ENCODE measurements around the gene HENMT1.
A peak's percentile ranks its signal among the peaks of the same experiment; 100 is the strongest.
"Not testable (repeated sequence)": the region's sequence is repeated elsewhere in the genome, so short reads cannot be mapped to it uniquely, and the experiment has no call there.

HENMT1 gene

DNA sequence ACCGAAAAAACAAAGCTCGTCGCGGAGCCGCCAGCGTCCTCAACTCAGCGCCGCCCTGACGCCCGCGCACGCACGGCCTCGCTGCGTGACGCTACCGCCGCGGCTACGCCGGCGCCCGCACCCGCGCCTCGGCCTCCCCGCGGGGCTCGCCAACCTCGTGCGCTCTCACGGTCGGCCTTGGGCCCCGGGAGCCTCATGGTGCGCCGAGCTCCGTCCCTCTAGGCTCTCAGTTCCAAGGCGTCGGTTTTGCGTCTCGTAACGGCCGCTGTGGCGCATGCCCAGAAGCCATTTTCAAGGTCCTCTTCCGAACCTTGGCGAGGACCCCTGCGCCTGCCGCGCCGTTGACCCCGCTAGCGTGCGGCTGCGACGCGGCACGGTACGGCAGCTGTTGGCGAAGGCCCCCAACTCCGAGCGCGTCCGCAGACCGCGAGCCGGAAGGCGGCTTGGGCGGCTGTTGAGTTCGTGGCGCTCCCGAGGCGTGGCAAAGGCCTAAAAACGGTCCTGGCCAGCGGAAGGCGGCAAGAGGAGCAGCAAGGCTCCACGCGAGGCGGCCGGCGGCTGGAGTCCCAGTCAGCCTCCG is at the start of gene HENMT1:
Gene HENMT1, minus strand, starts transcription at position 64 of the 580 bp plus-strand sequence. CDS start 1,209 bp downstream, outside the sequence.
- DNase-seq = no peak

DNA sequence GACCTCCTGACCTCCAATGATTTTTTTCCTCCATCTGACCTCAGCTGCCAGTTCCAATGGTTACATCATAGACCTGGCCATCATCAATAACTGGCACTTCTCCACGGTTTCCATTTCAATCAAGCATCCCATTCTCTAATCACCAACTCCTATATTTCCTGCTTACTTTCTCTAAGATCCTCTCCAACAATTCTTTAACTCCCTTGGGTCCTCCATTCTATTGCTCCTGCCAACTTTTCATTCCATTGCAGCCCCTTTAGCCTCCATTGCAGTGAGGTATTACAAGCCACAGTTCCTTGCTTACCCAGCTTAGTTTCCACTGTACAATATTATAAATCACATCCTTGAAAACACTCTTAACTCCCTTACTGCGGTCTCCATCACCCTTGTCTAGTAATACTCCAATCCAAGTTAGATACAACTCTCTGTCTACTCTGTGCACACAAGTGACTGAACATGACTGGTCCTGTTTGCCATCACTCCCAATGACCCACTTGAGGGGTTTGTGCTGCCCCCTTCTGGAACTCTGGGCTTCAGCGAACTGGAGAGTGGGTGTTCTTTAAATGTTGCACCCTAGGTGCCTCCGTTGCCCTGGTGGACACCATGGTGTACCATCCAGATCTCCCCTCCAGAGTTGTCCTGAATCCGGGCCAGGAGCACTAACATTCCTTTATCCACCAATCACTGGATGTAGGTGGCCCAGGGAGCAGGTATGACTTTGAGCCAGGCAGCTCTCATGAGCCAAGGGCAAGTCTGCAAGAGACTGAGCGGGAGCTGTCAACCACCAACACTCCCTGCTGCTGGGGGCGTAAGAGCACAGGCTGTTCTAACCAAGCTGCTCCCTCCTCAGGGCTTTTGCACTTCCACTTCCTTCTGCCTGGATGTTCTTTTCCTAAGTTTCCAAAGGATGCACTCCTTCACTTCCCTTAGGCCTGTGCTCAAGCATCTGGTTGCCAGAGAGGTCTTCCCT is 48.1 kb upstream of the HENMT1 start:
- DNase-seq = no peak

DNA sequence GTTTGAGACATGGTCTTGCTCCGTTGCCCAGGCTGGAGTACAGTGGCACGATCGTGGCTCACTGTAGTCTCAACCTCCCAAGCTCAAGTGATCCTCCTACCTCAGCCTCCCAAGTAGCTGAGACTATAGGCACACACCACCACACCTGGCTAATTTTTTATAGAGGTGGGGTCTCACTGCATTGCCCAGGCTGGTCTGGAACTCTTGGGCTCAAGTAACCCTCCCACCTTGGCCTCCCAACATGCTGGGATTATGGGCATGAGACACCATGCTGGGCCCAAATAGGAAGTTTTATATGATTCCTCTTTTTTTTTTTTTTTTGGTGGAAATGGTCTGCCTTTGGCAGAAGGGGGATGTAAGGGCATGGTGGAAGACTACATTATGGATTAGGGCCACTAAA is 45.8 kb upstream of the HENMT1 start:
- DNase-seq = no peak

DNA sequence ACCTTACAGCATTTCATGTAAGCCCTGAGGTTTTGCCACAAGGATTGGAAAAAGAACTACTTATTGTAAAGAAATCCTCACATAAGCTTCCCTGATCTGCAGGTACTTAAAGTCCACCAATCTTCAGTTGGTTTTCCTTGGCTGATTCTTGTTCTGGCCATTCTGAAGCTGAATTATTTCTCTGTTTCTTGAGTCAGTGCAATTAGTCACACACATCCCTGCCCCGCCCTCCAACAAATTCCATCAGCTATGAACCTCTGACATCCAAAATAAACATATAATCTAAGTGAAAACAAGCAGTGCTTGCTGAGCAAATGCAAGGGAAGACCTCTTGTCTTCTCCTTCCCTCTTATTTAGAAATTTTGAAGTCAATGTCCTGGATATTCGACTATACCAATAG is 43.6 kb upstream of the HENMT1 start:
- DNase-seq = no peak

DNA sequence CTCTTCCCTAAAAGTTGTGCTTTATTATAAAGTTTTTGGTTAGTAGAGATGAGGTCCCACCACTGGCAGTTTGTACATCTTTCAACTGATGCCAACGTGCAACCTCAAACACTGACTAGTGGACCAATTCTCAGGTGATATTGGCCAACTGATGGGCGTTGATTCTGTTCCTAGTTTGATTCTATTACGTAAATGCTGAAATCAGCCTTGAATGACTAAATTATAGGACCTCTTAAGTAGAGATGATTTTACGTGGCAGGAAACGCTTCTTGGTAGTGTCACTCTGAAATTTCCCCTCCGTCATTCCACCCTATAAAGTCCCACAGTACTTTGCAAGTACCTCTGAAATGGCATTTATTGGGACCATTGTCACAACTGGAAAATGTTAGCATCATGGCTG is 43.0 kb upstream of the HENMT1 start:
- DNase-seq = no peak

DNA sequence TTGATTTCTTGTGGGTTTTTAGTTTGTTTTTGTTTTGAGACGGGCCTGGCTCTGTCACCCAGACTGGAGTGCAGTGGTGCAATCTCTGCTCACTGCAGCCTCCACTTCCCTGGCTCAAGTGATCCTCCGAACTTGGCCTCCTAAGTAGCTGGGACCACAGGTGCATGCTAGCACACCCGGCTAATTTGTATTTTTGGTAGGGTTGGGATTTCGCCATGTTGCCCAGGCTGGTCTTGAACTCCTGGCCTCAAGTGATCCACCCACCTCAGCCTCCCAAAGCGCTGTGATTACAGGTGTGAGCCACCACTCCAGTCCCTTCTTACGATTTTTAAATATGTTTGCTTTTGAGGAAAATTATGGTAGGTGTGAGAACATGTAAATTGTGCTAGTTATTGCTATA is 41.2 kb upstream of the HENMT1 start:
- not testable (repeated sequence) for DNase-seq

DNA sequence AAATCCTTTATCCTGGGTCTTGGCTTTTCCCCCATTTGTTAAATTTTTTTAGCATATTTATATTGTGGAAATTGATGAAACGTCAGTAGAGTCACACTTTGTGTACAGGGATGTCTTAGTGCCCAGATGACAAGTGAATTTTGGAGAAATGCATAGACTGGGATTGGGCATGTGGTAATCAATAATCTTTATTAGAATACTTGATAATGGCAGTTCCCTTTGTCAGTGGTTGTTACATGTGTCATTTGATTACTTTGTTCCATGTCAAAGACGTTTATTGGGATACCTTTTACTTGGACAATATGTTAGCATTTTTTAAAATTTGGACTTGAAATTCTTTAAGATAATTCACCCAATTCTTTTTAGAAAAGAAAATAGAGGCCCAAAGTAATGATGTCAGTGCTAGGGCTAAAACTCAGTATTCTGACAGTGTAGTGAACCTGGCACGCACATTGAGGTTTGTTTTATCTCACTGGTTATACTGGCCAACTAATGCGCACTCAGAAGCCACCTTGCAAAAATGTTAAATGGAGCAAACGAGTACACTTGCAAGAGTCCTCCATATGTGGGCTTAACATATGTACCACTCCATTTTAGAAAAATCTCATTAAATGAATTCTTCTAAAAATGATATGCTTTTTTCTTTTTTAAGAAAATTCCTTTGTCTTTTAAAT is 40.4 kb upstream of the HENMT1 start:
- no peak for DNase-seq

DNA sequence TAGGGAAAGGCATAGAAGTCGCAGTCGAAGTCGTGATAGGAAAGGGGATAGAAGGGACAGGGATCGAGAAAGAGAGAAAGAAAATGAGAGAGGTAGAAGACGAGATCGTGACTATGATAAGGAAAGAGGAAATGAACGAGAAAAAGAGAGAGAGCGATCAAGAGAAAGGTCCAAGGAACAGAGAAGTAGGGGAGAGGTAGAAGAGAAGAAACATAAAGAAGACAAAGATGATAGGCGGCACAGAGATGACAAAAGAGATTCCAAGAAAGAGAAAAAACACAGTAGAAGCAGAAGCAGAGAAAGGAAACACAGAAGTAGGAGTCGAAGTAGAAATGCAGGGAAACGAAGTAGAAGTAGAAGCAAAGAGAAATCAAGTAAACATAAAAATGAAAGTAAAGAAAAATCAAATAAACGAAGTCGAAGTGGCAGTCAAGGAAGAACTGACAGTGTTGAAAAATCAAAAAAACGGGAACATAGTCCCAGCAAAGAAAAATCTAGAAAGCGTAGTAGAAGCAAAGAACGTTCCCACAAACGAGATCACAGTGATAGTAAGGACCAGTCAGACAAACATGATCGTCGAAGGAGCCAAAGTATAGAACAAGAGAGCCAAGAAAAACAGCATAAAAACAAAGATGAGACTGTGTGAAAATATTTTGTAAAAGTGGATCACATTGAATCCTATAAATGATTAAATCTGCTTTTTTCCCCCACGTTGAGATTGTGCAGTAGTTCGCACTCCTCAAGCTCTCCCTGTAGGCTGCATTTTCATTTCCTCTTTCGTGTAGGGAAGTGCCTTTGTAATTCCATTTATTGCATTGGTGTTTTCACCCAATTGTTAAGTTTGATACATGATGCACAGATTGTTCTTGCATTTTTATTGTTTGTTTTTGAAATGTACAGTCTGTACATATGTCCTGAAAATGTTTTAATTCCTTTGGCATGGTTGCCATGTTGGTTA is 38.8 kb upstream of the HENMT1 start:
- no peak for DNase-seq

DNA sequence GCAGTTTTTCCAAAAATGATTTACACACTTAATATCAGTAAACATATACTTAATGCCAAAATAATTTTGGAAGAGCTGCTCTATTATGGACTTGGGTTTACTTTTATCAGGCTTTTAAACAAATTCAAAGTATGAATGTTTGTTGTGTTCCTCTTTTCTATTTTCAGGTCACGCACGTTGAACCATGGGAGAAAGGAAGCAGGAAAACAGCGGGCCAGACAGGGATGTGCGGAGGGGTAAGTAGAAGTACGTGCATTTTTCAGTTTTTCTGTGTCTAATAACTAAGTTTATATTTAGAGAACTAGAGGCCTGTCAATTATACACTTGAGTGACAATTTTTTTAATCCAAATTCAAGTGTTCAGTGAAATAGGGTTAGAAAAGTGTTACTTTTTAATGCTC is 34.6 kb upstream of the HENMT1 start:
- no peak for DNase-seq

DNA sequence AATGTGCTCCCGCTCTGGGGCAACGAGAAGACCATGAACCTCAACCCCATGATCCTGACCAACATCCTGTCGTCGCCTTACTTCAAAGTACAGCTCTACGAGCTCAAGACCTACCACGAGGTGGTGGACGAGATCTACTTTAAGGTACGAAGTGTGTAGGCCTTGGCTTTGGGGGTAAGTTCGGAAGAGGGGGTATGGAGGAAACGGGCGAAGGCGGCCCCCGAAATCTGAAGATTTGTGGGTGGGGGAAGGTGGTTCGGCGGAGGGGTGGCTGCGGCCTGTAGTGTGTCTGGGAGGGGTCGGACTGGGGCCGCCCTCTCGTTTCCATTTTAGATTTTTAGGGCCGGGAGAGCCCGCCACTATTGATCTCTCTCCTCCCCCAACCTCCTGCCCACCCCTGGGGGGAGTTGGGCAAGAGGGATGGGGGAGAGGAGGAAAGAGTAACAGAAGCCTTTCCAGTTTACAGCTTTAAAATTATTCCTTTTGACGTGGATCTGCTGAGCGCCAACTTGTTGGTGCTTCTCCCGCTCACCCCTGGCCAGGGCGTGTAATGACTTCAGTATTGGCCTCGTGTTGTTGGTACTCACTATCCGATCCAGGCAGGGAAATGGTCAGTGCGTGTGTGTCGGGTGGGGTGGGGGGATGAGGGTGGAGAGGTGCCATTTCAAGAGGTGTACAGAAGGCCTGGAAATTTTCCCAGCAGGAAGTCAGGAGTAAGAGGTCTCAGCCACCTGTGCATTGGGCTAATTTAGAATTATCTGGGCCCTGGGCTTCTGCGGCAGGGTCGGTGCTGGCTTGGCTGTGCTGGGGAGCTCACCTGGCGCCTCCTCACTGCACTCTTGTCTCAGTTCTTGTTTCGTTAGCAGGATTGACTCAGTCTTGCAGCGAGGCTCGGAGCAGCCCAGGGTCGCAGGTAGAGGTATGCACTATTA is 32.1 kb upstream of the HENMT1 start:
- no peak for DNase-seq

DNA sequence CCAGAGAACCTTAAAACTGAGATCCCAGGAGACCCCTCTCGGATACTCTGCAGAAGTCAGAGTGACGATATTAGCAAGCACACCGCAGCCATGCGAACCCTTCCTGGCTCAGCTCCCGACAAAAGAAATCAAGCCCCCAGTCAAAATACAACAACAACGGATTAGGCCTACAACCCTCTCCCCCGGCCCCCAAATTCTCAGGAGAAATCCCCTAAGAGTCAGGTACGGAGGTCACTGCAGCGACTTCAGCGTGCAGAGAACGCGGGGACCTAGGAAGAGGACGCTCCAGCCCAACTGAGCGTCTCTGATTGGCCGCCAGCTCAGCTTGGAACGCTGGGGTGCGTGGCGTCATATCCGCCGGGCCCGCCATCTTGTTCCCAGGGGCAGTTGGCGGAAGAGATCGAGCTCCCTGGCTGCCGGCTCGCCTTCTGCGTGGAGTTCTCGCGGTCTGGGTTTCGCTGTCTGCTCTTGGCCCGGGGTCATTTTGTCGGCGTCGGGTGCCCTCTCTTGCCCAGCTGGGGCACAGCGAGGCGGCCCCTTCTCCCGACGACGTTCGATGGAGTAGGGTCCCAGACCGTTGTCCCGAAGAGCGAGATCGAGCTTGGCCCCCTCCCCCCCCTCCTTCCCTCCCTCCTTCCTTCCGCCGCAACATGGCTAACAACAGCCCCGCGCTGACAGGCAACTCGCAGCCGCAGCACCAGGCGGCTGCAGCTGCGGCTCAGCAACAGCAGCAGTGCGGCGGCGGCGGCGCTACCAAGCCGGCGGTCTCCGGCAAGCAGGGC is 31.2 kb upstream of the HENMT1 start, which contains the start of gene PRPF38B:
Gene PRPF38B, plus strand, starts transcription at position 369 of the 782 bp plus-strand sequence. Its CDS starts 282 bp downstream, at position 651.
- DNase-seq = peak; percentile 74

DNA sequence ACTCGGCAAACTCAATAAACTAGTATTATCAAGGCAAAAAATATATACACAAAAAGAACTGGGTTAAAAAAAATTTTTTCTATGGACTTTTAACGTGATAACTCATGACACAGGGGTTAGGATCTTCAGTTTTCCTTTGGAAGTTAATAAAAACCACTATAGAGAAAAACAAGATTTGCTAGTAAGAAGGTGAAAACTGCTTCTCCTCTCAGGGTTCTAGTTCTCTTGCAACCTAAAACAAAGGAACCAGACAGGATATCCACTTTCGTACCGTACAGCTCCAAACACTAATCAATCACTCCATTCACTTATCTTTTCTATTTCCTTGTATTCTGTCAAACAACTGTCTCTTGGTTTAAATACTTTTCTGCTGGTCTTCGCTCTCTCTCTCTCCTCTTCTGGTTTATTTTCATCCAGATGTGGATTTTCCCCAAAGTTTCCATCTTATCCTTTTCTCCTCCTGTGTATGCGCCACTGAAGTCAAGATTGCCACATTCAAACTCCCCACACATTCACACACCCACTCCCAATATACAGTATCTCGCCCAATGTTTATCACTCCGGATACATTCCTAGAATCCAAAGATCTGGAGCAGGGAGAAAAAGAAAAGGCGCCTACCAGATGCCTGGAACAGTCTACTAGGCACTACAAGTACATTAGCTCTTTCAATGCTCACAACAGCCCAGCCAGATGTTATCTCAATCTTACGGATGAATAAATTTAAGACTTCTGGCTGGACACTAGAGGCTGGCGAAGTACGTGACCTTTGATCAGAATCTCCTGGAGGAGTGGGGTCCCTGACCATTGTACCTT is 30.4 kb upstream of the HENMT1 start:
- no peak for DNase-seq

DNA sequence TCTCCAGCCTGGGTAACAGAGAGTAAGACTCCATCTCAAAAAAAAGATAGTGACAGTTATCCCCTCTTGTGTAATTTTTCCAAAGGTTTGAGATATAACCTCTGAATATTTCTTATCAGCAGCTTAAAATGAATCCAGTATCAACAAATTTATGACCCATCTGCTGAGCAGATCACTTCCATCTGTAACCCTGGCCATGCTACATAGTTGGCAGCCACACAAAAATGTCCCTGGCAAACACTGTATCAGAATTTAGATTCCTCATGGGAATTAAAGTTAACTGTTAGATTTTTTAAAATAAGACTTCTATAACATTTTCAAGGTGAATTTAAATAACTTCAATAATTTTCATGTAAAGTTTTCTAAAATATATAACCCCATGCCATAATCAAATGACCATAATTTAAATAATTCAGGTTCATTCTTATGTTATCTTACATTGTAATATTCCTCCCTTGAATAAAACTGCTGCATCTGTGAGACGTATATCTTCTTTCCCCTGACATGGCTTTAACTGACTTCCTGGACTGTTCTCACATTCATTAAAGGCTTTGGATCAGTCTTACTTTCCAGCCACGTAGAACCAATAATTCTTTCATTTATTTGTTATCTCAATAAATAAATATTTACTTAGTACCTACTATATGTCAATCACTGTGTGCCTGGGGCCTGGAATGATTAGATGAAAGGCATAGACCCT is 25.9 kb upstream of the HENMT1 start:
- DNase-seq = no peak

DNA sequence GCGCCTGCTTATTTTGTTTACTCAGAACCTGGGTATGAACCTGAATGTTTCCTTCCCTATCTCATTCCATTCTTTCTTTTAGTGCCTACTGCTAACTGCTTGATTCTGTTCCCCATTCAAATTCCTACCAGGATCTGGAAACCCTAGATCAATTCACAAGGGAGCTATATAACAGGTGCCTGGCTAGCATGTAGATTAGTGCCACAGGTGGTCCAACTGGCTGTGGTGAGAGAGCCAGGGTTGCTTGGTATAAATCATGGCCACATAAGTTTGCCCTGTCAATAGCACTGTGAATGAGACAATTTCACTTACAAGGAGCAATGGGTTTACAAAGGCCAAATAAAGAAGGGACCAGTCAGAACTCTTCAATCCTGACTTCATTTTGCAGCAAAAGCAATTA is 24.6 kb upstream of the HENMT1 start:
- no peak for DNase-seq

DNA sequence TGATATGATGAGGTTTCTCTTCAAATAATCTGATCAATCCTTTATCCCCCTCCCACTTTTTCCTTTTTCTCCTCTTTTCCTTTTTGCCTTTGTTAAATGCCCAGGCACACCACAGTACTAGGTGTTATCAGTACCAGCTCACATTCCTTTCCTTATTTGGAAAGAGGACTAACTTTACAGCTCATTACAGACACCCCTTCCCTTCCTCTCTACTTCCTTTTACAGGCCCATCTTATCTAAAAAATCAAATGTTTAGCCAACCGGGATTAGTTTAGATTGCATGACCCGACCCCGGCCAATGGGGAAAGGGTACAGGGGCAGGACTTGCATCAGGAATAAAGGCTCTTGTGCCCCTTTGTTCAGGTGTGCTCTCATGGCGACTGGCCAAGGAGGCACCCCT is 20.8 kb upstream of the HENMT1 start:
- not testable (repeated sequence) for DNase-seq

DNA sequence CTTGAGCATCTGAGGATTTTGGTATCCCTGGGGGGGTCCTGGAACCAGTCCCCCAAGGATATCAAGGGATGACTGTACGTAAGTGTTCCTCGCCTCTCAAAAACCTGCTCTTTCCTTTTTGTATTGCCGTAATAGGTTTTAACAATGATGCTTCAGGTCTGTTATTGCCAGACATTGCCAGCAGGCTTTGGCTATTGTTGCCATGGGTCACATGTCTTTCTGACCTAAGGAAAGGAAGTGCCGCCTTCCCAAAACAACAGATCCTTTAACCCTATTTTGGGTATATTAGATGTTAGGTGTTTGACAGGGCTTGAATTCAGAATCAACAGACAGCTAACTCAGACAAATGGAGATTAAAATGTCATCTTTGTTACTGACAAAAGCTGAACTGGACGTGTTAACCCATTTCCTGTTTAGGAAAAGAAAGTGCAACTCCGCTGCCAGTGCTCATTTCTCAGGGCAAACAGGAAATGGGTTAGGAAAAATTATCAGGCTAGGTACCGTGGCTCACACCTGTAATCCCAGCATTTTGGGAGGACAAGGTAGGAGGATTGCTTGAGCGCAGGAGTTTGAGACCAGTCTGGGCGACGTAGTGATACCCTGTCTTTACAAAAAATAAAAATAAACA is 18.8 kb upstream of the HENMT1 start:
- no peak for DNase-seq

DNA sequence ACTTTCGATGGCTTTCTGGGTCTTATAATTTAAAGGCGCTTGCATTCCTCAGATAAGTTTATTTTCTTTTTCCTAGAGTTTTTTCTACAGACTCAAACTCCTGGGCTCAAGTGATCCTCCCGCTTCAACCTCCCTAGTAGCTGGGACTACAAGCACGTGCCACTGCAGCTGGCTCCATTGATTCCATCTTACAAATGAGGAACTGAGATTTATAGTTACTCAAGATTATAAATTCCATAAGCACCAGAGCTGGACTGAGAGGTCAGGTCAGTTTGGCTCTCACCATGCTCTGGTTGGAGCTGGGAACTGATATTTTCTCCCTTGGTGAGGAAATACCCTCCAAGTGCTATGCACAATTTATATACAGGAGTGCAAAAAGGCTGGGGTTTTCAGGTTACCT is 17.8 kb upstream of the HENMT1 start:
- no peak for DNase-seq

DNA sequence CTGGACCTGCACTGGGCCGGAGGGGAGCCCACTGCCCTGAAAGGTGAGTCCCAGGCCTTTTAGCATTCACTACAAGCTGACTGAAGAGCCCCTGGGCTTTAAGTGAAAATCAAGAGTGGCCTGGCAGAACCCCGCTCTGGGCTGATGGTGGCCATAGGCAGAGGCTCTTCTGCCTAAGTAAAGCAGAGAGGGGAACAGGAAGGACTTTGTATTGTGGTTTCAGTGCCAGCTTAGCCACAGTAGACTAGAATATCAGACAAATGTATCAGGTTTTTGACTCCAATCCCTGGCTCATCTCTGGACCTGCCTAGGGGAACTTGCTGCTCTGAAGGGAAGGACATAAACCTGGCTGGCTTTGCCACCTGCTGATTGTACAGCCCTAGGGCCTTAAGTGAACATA is 10.2 kb upstream of the HENMT1 start:
- no peak for DNase-seq
